ENCODE data around the gene UGT2B7. TPM values are rescaled to one million over a fixed set of nuclear protein-coding genes. Genes with fewer than 3 reads are reported as not detected.

The UGT2B7 gene
- total and polyA plus RNA-seq, 2 experiments from 2014 or later = not detected

DNA sequence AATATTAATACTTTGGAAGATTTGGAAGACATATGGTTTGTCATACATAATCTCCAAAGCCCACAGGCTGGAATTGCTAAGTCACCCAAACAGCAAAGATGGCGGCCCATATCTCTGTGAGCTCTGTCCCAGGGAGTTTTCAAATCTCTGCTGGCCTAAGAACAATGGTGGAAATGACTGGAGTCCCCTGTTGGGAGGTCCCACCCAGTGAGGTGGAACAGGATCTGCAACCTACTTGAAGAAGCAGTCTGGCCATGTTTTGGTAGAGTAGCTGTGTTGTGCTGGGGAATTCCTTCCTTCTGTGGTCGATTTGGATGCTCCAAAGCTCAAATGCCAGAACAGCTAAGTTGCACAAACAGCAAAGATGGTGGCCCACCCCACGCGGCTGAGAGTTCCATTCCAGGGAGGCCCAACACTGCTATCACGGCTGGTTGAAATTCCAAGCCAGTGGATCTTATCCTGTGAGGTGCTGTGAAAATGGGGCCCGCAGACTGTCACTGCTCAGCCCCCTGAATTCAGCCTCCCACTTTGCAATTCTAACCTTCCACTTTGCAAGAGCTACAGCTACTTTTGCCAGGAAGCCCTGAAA, 3.2 kb upstream of the UGT2B7 start:
- TF ChIP-seq, protein P1, sequence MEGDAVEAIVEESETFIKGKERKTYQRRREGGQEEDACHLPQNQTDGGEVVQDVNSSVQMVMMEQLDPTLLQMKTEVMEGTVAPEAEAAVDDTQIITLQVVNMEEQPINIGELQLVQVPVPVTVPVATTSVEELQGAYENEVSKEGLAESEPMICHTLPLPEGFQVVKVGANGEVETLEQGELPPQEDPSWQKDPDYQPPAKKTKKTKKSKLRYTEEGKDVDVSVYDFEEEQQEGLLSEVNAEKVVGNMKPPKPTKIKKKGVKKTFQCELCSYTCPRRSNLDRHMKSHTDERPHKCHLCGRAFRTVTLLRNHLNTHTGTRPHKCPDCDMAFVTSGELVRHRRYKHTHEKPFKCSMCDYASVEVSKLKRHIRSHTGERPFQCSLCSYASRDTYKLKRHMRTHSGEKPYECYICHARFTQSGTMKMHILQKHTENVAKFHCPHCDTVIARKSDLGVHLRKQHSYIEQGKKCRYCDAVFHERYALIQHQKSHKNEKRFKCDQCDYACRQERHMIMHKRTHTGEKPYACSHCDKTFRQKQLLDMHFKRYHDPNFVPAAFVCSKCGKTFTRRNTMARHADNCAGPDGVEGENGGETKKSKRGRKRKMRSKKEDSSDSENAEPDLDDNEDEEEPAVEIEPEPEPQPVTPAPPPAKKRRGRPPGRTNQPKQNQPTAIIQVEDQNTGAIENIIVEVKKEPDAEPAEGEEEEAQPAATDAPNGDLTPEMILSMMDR (IDR thresholded peaks at IDR 0.05; ENCODE audit: low read depth, low read length) = no peak
- Histone ChIP-seq H3K36me3 (no peaks in the 10 kb centered on the region), H3K27me3 (no peaks in the 10 kb centered on the region), H3K9me3 (ENCODE audit: low read depth) (no peaks in the 10 kb centered on the region), H3K4me3 (no peak overlapping the region), H3K27ac (no peak overlapping the region), H3K4me1 (ENCODE audit: low read depth) (no peaks in the 10 kb centered on the region)
- no peak for DNase-seq (ENCODE audit: low read depth in 1 of 2, low spot score in 1 of 2)

- no peaks in the 10 kb centered on the region for H3K4me1 ChIP-seq (ENCODE audit: low read depth)
- H3K36me3 ChIP-seq = no peaks in the 10 kb centered on the region
- TF ChIP-seq, protein P1 (IDR thresholded peaks at IDR 0.05; ENCODE audit: low read depth, low read length) = no peak
- DNase-seq (ENCODE audit: low read depth in 1 of 2, low spot score in 1 of 2) = no peak
- no peaks in the 10 kb centered on the region for H3K27me3 ChIP-seq
- H3K27ac ChIP-seq = no peak overlapping the region
- no peaks in the 10 kb centered on the region for H3K9me3 ChIP-seq (ENCODE audit: low read depth)
- H3K4me3 ChIP-seq = no peak overlapping the region
These were observed 2.6 kb upstream of the UGT2B7 start for GRCh38 chr4:69093681-69094080.

DNA sequence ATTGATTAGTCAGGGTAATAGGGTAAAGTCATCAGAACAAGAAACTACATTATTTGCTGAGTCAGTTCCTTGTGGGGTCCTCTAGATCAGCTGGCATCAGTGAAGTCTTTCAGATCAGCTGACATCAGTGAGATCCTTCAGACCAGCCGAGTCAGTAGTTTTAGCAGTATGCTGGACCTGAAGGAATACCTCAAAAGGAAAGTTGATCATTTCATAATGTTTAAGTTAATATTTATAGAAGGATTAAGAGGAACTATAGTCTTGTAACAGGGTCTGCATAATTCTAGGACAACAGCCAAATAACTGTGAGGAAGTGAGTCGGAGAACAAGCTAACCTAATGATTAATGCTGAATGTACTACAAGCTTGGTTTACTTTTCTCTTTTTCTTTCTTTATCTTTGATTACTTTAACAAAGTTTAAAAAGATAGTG, 958 bp upstream of the UGT2B7 start:
- DNase-seq (ENCODE audit: low read depth in 1 of 2, low spot score in 1 of 2) = no peak
- Histone ChIP-seq H3K27me3 (no peaks in the 10 kb centered on the region), H3K36me3 (no peaks in the 10 kb centered on the region), H3K9me3 (ENCODE audit: low read depth) (no peaks in the 10 kb centered on the region), H3K4me1 (ENCODE audit: low read depth) (no peaks in the 10 kb centered on the region), H3K4me3 (no peak overlapping the region), H3K27ac (no peak overlapping the region)
- TF ChIP-seq, protein P1 (IDR thresholded peaks at IDR 0.05; ENCODE audit: low read depth, low read length) = no peak

DNA sequence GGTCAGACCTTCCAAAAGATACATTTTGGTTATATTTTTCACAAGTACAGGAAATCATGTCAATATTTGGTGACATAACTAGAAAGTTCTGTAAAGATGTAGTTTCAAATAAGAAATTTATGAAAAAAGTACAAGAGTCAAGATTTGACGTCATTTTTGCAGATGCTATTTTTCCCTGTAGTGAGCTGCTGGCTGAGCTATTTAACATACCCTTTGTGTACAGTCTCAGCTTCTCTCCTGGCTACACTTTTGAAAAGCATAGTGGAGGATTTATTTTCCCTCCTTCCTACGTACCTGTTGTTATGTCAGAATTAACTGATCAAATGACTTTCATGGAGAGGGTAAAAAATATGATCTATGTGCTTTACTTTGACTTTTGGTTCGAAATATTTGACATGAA, 536 bp downstream of the UGT2B7 start:
- Histone ChIP-seq H3K4me1 (ENCODE audit: low read depth) (no peaks in the 10 kb centered on the region), H3K9me3 (ENCODE audit: low read depth) (no peaks in the 10 kb centered on the region), H3K36me3 (no peaks in the 10 kb centered on the region), H3K4me3 (no peak overlapping the region), H3K27me3 (no peaks in the 10 kb centered on the region), H3K27ac (no peak overlapping the region)
- no peak for DNase-seq (ENCODE audit: low read depth in 1 of 2, low spot score in 1 of 2)
- TF ChIP-seq, protein P1 (IDR thresholded peaks at IDR 0.05; ENCODE audit: low read depth, low read length) = no peak

DNA sequence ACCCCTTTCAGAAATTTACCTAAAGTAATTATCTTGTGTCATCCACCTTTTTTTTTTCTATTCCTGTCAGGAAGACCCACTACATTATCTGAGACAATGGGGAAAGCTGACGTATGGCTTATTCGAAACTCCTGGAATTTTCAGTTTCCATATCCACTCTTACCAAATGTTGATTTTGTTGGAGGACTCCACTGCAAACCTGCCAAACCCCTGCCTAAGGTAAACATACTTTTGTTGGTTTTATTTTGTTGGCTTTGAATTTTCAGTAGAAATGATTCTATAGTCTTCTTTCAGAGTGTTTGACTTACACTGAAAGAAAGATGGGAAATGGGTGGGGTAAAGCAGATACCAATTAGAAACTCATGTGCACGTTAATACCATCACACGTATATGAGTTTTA, 2.2 kb downstream of the UGT2B7 start:
- Histone ChIP-seq H3K27me3 (no peaks in the 10 kb centered on the region), H3K36me3 (no peaks in the 10 kb centered on the region), H3K4me3 (no peak overlapping the region), H3K9me3 (ENCODE audit: low read depth) (no peaks in the 10 kb centered on the region), H3K4me1 (ENCODE audit: low read depth) (no peaks in the 10 kb centered on the region), H3K27ac (no peak overlapping the region)
- DNase-seq (ENCODE audit: low read depth in 1 of 2, low spot score in 1 of 2) = no peak
- TF ChIP-seq, protein P1 (IDR thresholded peaks at IDR 0.05; ENCODE audit: low read depth, low read length) = no peak
